Erythroblast (primary cell): ENCODE results near the gene BICC1.

Source experiments
- GATA1 ChIP-seq: IDR thresholded peaks from 2 replicates; pipeline ENCODE4 v1.6.1; 2011; ENCODE audit warnings: low read depth, mild to moderate bottlenecking, control low read depth, low read length, moderate library complexity
- POLR2A ChIP-seq: IDR thresholded peaks from 2 replicates; pipeline ENCODE4 v1.6.1; 2011; ENCODE audit warnings: mild to moderate bottlenecking, low read length

GRCh38 chr10:58853668-58854067, 341.0 kb downstream of the BICC1 start:
- TF ChIP-seq POLR2A (no peak), GATA1 (no peak)
